H1 (cell line): ENCODE results near the gene RTN4IP1. TPM values are rescaled to one million over a fixed set of nuclear protein-coding genes. Genes with fewer than 3 reads are reported as not detected.

Experiments
- CTCF ChIA-PET: fragments of 300-600 bp; sonication (Branson Sonifier 250); formaldehyde crosslinking; loops from one replicate; lab custom pipeline; 2021; ENCODE audit not compliant: partially characterized antibody; lab: Charles Lee
- POLR2A ChIA-PET: fragments of 300-600 bp; sonication (Branson Sonifier 250); formaldehyde crosslinking; loops from one replicate; lab custom pipeline; 2021; ENCODE audit warnings: inconsistent platforms; ENCODE audit not compliant: partially characterized antibody; lab: Charles Lee
- DNase-seq, 2 experiments: peaks; one replicate each; pipeline versions ENCODE4 v3.0.0 to v3.0.0-alpha.2; 2010 to 2022; ENCODE audit warnings: low spot score in 2 of 2, low read depth in 1 of 2, mixed read lengths in 1 of 2
- FAIRE-seq: peaks from 2 replicates; lab custom pipeline; 2011; peaks lifted over from hg19 to GRCh38; lab: Jason Lieb, UNC
- H2AFZ ChIP-seq: 2 replicates; pipeline ENCODE4 v1.8.1; 2012; ENCODE audit warnings: low read length, inconsistent platforms
- H2AK5ac ChIP-seq: 2 replicates; pipeline ENCODE4 v1.6.1; 2013; ENCODE audit warnings: low read depth, low read length
- H2BK120ac ChIP-seq: replicated peaks from 2 replicates; pipeline ENCODE3; 2013; ENCODE audit warnings: low read depth, low read length, inconsistent platforms
- H2BK12ac ChIP-seq: 2 replicates; pipeline ENCODE4 v1.6.1; 2013; ENCODE audit warnings: low read depth, low read length
- H2BK15ac ChIP-seq: 2 replicates; pipeline ENCODE4 v1.6.1; 2013; ENCODE audit warnings: low read length
- H2BK20ac ChIP-seq: 2 replicates; pipeline ENCODE4 v1.6.1; 2013; ENCODE audit warnings: low read length
- H2BK5ac ChIP-seq: 2 replicates; pipeline ENCODE4 v1.6.1; 2013; ENCODE audit warnings: low read depth, low read length
- H3K14ac ChIP-seq: 2 replicates; pipeline ENCODE4 v1.6.1; 2013; ENCODE audit warnings: inconsistent platforms; ENCODE audit not compliant: insufficient read length
- H3K18ac ChIP-seq: 2 replicates; pipeline ENCODE4 v1.6.1; 2013; ENCODE audit warnings: low read length; ENCODE audit errors: extremely low read depth
- H3K23ac ChIP-seq: 2 replicates; pipeline ENCODE4 v1.6.1; 2013; ENCODE audit warnings: inconsistent platforms; ENCODE audit not compliant: insufficient read length
- H3K23me2 ChIP-seq: 2 replicates; pipeline ENCODE4 v1.6.1; 2013; ENCODE audit warnings: low read depth, low read length
- H3K27ac ChIP-seq: 2 replicates; pipeline ENCODE4 v1.6.1; 2011; ENCODE audit warnings: low read depth, low read length, inconsistent platforms
- H3K27me3 ChIP-seq, 4 experiments: replicated peaks in 1 of 4; 1 replicate in 1 of 4; 2 replicates in 3 of 4; pipeline versions ENCODE4 v1.6.1 to v1.8.1; 2011 to 2013; ENCODE audit warnings: low read length in 3 of 4, mild to moderate bottlenecking in 3 of 4, inconsistent platforms in 2 of 4, mixed read lengths in 2 of 4, moderate library complexity in 1 of 4; ENCODE audit not compliant: control insufficient read depth in 3 of 4, insufficient read depth in 3 of 4; ENCODE audit errors: extremely low read depth in 1 of 4
- H3K36me3 ChIP-seq, 4 experiments: 2 replicates each; pipeline versions ENCODE4 v1.6.1 to v1.8.1; 2011 to 2013; ENCODE audit warnings: mild to moderate bottlenecking in 4 of 4, low read length in 3 of 4, moderate library complexity in 2 of 4, control low read depth in 1 of 4, inconsistent platforms in 1 of 4; ENCODE audit not compliant: insufficient read depth in 4 of 4, control insufficient read depth in 2 of 4
- H3K4ac ChIP-seq: replicated peaks from 2 replicates; pipeline ENCODE3; 2013; ENCODE audit warnings: low read length, low read depth, mixed read lengths, inconsistent platforms; ENCODE audit not compliant: insufficient read length
- H3K4me1 ChIP-seq, 4 experiments: replicated peaks in 1 of 4; 1 replicate in 1 of 4; 2 replicates in 3 of 4; pipeline versions ENCODE4 v1.6.1 to v1.8.1; 2011 to 2013; ENCODE audit warnings: low read length in 3 of 4, inconsistent platforms in 2 of 4, mixed read lengths in 1 of 4; ENCODE audit not compliant: insufficient read depth in 4 of 4, control insufficient read depth in 3 of 4
- H3K4me2 ChIP-seq, 2 experiments: 2 replicates each; pipeline versions ENCODE4 v1.6.1 to v1.8.1; 2011 to 2013; ENCODE audit warnings: low read depth in 2 of 2, low read length in 2 of 2, control low read depth in 1 of 2, inconsistent platforms in 1 of 2, mild to moderate bottlenecking in 1 of 2; ENCODE audit not compliant: insufficient read depth in 1 of 2
- H3K4me3 ChIP-seq, 4 experiments: fragments of 200-600, 300-600 bp in 1 of 4; sonication (generic), shearing (Covaris generic), sonication (Bioruptor Twin) in 1 of 4; 2 replicates each; pipeline versions ENCODE4 v1.5.1 to v1.8.1; 2011 to 2016; ENCODE audit warnings: low read length in 4 of 4, low read depth in 3 of 4, control low read depth in 2 of 4, inconsistent platforms in 2 of 4, mild to moderate bottlenecking in 2 of 4, mixed read lengths in 1 of 4, moderate library complexity in 1 of 4; ENCODE audit not compliant: insufficient read depth in 2 of 4; ENCODE audit errors: extremely low read depth in 1 of 4
- H3K56ac ChIP-seq: replicated peaks from 2 replicates; pipeline ENCODE3; 2013; ENCODE audit warnings: low read depth, mild to moderate bottlenecking, mixed read lengths, low read length, inconsistent platforms; ENCODE audit not compliant: insufficient read length
- H3K79me1 ChIP-seq: 2 replicates; pipeline ENCODE4 v1.6.1; 2013; ENCODE audit warnings: low read depth, low read length, control low read depth
- H3K79me2 ChIP-seq, 2 experiments: 2 replicates each; pipeline versions ENCODE4 v1.6.1 to v1.8.1; 2012 to 2013; ENCODE audit warnings: low read length in 2 of 2, mild to moderate bottlenecking in 2 of 2, inconsistent platforms in 1 of 2; ENCODE audit not compliant: insufficient read depth in 2 of 2, control insufficient read depth in 1 of 2
- H3K9ac ChIP-seq, 4 experiments: replicated peaks in 1 of 4; 1 replicate in 1 of 4; 2 replicates in 3 of 4; pipeline versions ENCODE4 v1.6.1 to v1.8.1; 2011 to 2013; ENCODE audit warnings: low read depth in 3 of 4, low read length in 3 of 4, control low read depth in 2 of 4, mild to moderate bottlenecking in 2 of 4, moderate library complexity in 2 of 4, inconsistent platforms in 1 of 4; ENCODE audit errors: extremely low read depth in 1 of 4
- H3K9me3 ChIP-seq, 2 experiments: 2 replicates each; pipeline versions ENCODE4 v1.6.1 to v1.8.1; 2012 to 2013; ENCODE audit warnings: mild to moderate bottlenecking in 2 of 2, moderate library complexity in 2 of 2, control low read depth in 1 of 2, inconsistent platforms in 1 of 2, low read depth in 1 of 2, low read length in 1 of 2, mixed read lengths in 1 of 2; ENCODE audit not compliant: insufficient read depth in 2 of 2
- H4K20me1 ChIP-seq, 2 experiments: replicated peaks in 1 of 2; 2 replicates each; pipeline versions ENCODE3 to v1.8.1; 2011 to 2013; ENCODE audit warnings: inconsistent platforms in 2 of 2, low read length in 2 of 2, mild to moderate bottlenecking in 1 of 2; ENCODE audit not compliant: insufficient read depth in 2 of 2, control insufficient read depth in 1 of 2
- H4K5ac ChIP-seq: 2 replicates; pipeline ENCODE4 v1.6.1; 2013; ENCODE audit warnings: low read length, low read depth, mixed read lengths, inconsistent platforms; ENCODE audit not compliant: insufficient read length
- H4K8ac ChIP-seq: 2 replicates; pipeline ENCODE4 v1.8.0; 2013; ENCODE audit warnings: mild to moderate bottlenecking, moderate library complexity, low read length, inconsistent platforms; ENCODE audit not compliant: insufficient read depth; ENCODE audit errors: extremely low read depth
- H4K91ac ChIP-seq: replicated peaks from 2 replicates; pipeline ENCODE3; 2013; ENCODE audit warnings: low read length, mixed read lengths, inconsistent platforms; ENCODE audit not compliant: insufficient read length
- CTBP2 ChIP-seq: IDR thresholded peaks from 2 replicates; pipeline ENCODE4 v1.7.0; 2011; ENCODE audit warnings: borderline replicate concordance, mild to moderate bottlenecking, moderate library complexity, mixed read lengths, low read length; ENCODE audit not compliant: insufficient read depth, insufficient read length
- HDAC2 ChIP-seq, 2 experiments: fragments of 300-600 bp in 1 of 2; sonication (generic) in 1 of 2; IDR thresholded peaks; 2 replicates each; pipeline ENCODE4 v1.6.1; 2011 to 2012; ENCODE audit warnings: low read depth in 2 of 2, low read length in 2 of 2, mild to moderate bottlenecking in 2 of 2, moderate library complexity in 2 of 2, borderline replicate concordance in 1 of 2, inconsistent platforms in 1 of 2
- JUN ChIP-seq: IDR thresholded peaks from 2 replicates; pipeline ENCODE4 v1.6.1; 2011; ENCODE audit warnings: low read depth, mild to moderate bottlenecking, improper control_type of control experiment, low read length
- RXRA ChIP-seq: IDR thresholded peaks from 2 replicates; pipeline ENCODE4 v1.6.1; 2011; ENCODE audit warnings: low read depth, mild to moderate bottlenecking, low read length, moderate library complexity; ENCODE audit not compliant: insufficient read depth
- SAP30 ChIP-seq: fragments of 300-600 bp; sonication (generic); IDR thresholded peaks from 2 replicates; pipeline ENCODE4 v1.7.1; 2012; ENCODE audit warnings: low read length, moderate library complexity, mild to moderate bottlenecking, inconsistent platforms; ENCODE audit not compliant: insufficient read depth, insufficient replicate concordance
- SIX5 ChIP-seq: IDR thresholded peaks from 2 replicates; pipeline ENCODE4 v1.6.1; 2011; ENCODE audit warnings: mild to moderate bottlenecking, low read depth, low read length
- TAF7 ChIP-seq: optimal IDR thresholded peaks from 2 replicates; pipeline ENCODE3; 2011; ENCODE audit warnings: low read depth, mild to moderate bottlenecking, inconsistent platforms, low read length, moderate library complexity, borderline replicate concordance
- TBP ChIP-seq: IDR thresholded peaks from 2 replicates; pipeline ENCODE4 v1.6.1; 2011; ENCODE audit warnings: low read depth, low read length, improper control_type of control experiment
- TEAD4 ChIP-seq: IDR thresholded peaks from 2 replicates; pipeline ENCODE4 v1.6.1; 2012; ENCODE audit warnings: low read depth, low read length, inconsistent platforms, mixed read lengths
- WGBS, 2 experiments: shearing (Covaris generic) in 1 of 2; methylation state at CpG; one replicate each; pipeline versions ENCODE4 v1.1.6 to v1.1.7; 2013 to 2015; ENCODE audit warnings: low lambda C conversion rate in 2 of 2, mixed read lengths in 2 of 2, inconsistent platforms in 1 of 2, low coverage in 1 of 2, missing lambda C conversion rate in 1 of 2; ENCODE audit not compliant: insufficient replicate concordance in 2 of 2, insufficient coverage in 1 of 2, insufficient read length in 1 of 2; ENCODE audit errors: extremely low coverage in 1 of 2, missing lambda C conversion rate in 1 of 2; 5-methylcytosine and 5-hydroxymethylcytosine counted together
- polyA plus RNA-seq, 7 experiments: library from polyadenylated mRNA; depleted of rRNA in 3 of 7; stranded (reverse) in 5 of 7; unstranded in 2 of 7; fragments of >200 nt in 5 of 7; fragments of 200-250 nt in 2 of 7; gene quantifications; 1 replicate in 5 of 7; 2 replicates in 1 of 7; 4 replicates in 1 of 7; pipeline versions ENCODE4 v1.2.1 to v1.2.3, GENCODE V29; 2011 to 2013; ENCODE audit warnings: missing spikeins in 2 of 7, mixed read lengths in 2 of 7
- total RNA-seq: library from RNA; stranded (reverse); fragmentation: NEBNext Ultra II Directional; extraction: Animal tissue kit (Norgen Biotek cat#: 25700); gene quantifications from 2 replicates; pipeline ENCODE4 v1.2.1, GENCODE V29; 2021
- TF ChIP-seq, protein P1 (sequence below): IDR thresholded peaks from 2 replicates; pipeline ENCODE4 v1.6.1; 2011; ENCODE audit warnings: low read depth, mild to moderate bottlenecking, low read length; ENCODE audit not compliant: insufficient read depth
- TF ChIP-seq, protein P2 (sequence below): IDR thresholded peaks from 2 replicates; pipeline ENCODE4 v1.6.1; 2012; ENCODE audit warnings: low read length, inconsistent platforms

RTN4IP1 gene
- total and polyA plus RNA-seq, 2 of the 8 experiments (the other 6 are each of a cell fraction or from before 2014, with no cell fraction given), result 14.6 to 19.5 TPM

DNA sequence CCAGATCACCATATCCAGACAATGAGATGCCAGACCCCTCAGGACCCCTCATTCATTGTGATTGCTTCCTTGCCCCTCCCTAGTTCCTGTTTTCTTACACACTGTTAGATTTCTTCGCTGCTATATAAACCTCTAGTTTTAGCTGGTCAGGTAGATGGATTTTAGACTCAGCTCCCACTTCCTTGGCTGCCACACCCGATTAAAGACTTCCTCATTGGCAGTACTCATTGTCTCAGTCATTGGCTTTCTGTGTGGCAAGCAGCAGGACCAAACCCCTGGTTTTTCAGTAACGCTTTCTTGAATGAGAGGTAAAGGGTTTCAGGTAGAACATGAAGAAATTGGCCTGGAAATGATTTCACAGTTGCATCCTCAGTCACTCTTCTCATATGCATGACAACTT, 48.0 kb upstream of the RTN4IP1 start:
- Histone ChIP-seq H3K4me1 (no peaks in the 10 kb centered on the region; a peak in 1 of 7 replicates), H2AFZ (peak overlapping the region; percentile 77; the same call in 1 of the 2 replicates), H3K36me3 (no peaks in the 10 kb centered on the region), H3K9me3 (no peaks in the 10 kb centered on the region), H3K27me3 (no peaks in the 10 kb centered on the region), H4K8ac (no peak overlapping the region), H3K4me2 (no peak overlapping the region), H3K18ac (no peak overlapping the region), H3K23ac (no peak overlapping the region), H2BK20ac (no peak overlapping the region), H2AK5ac (no peak overlapping the region), H2BK12ac (no peak overlapping the region), H4K5ac (no peak overlapping the region), H3K4ac (no peak overlapping the region), H4K91ac (no peak overlapping the region), H4K20me1 (no peaks in the 10 kb centered on the region), H2BK15ac (no peak overlapping the region), H3K4me3 (no peak overlapping the region), H3K27ac (no peak overlapping the region), H2BK120ac (no peak overlapping the region), H3K79me1 (no peaks in the 10 kb centered on the region), H3K14ac (no peak overlapping the region), H3K9ac (no peak overlapping the region), H2BK5ac (no peak overlapping the region), H3K23me2 (no peaks in the 10 kb centered on the region; the same call in 1 of the 2 replicates), H3K56ac (no peak overlapping the region), H3K79me2 (no peaks in the 10 kb centered on the region)
- ChIA-PET POLR2A (no interaction called here), CTCF (no interaction called here)
- 78% methylated on average over 3 of the region's 3 CpGs; no CpG with 5 or more reads in 1 of the 2 experiments for WGBS, 2 experiments
- FAIRE-seq (no peak), DNase-seq (no peak)
- no peak for TF ChIP-seq TEAD4
- TF ChIP-seq HDAC2 (IDR thresholded peaks at IDR 0.05; ENCODE audit: borderline replicate concordance in 1 of 2, low read depth in 2 of 2, low read length in 2 of 2), result no peak
- TF ChIP-seq TBP, result no peak
- TF ChIP-seq RXRA, result no peak
- TF ChIP-seq, protein P1, sequence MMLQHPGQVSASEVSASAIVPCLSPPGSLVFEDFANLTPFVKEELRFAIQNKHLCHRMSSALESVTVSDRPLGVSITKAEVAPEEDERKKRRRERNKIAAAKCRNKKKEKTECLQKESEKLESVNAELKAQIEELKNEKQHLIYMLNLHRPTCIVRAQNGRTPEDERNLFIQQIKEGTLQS, result no peak
- TF ChIP-seq, protein P2, sequence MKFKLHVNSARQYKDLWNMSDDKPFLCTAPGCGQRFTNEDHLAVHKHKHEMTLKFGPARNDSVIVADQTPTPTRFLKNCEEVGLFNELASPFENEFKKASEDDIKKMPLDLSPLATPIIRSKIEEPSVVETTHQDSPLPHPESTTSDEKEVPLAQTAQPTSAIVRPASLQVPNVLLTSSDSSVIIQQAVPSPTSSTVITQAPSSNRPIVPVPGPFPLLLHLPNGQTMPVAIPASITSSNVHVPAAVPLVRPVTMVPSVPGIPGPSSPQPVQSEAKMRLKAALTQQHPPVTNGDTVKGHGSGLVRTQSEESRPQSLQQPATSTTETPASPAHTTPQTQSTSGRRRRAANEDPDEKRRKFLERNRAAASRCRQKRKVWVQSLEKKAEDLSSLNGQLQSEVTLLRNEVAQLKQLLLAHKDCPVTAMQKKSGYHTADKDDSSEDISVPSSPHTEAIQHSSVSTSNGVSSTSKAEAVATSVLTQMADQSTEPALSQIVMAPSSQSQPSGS, result no peak
- no peak for TF ChIP-seq JUN
- no peak for TF ChIP-seq CTBP2
- TF ChIP-seq SAP30, result no peak
- TF ChIP-seq SIX5, result no peak
- no peak for TF ChIP-seq TAF7
